ENCODE data around the gene ZNFX1. TPM values are rescaled to one million over a fixed set of nuclear protein-coding genes. Genes with fewer than 3 reads are reported as not detected.

The ZNFX1 gene
- polyA plus RNA-seq (2012; ENCODE audit: insufficient read length, low read depth), result 10.3 TPM

- TF ChIP-seq POLR2AphosphoS5 (IDR thresholded peaks at IDR 0.05; ENCODE audit: low read depth, low read length) (peak; percentile 100), FOXP2 (optimal IDR thresholded peaks at IDR 0.05; ENCODE audit: borderline replicate concordance, extremely low read depth, extremely low read length, insufficient read depth) (peak; percentile 86), TAF1 (IDR thresholded peaks at IDR 0.05; ENCODE audit: borderline replicate concordance, insufficient read depth, low read length) (peak; percentile 100), SIN3A (IDR thresholded peaks at IDR 0.05; ENCODE audit: borderline replicate concordance, insufficient read depth, low read length) (peak; percentile 65)
- TF ChIP-seq, protein P1, sequence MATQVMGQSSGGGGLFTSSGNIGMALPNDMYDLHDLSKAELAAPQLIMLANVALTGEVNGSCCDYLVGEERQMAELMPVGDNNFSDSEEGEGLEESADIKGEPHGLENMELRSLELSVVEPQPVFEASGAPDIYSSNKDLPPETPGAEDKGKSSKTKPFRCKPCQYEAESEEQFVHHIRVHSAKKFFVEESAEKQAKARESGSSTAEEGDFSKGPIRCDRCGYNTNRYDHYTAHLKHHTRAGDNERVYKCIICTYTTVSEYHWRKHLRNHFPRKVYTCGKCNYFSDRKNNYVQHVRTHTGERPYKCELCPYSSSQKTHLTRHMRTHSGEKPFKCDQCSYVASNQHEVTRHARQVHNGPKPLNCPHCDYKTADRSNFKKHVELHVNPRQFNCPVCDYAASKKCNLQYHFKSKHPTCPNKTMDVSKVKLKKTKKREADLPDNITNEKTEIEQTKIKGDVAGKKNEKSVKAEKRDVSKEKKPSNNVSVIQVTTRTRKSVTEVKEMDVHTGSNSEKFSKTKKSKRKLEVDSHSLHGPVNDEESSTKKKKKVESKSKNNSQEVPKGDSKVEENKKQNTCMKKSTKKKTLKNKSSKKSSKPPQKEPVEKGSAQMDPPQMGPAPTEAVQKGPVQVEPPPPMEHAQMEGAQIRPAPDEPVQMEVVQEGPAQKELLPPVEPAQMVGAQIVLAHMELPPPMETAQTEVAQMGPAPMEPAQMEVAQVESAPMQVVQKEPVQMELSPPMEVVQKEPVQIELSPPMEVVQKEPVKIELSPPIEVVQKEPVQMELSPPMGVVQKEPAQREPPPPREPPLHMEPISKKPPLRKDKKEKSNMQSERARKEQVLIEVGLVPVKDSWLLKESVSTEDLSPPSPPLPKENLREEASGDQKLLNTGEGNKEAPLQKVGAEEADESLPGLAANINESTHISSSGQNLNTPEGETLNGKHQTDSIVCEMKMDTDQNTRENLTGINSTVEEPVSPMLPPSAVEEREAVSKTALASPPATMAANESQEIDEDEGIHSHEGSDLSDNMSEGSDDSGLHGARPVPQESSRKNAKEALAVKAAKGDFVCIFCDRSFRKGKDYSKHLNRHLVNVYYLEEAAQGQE (IDR thresholded peaks at IDR 0.05; ENCODE audit: insufficient read depth in 1 of 2, low read depth in 2 of 2, low read length in 2 of 2), result peak; percentile 50 to 64; a peak in 2 of 4 replicates
Measured at GRCh38 chr20:49278036-49278817, at the start of gene ZNFX1. Gene ZNFX1, minus strand, starts transcription at chr20:49278057. Its CDS starts 2,218 bp downstream, at chr20:49275839.

DNA sequence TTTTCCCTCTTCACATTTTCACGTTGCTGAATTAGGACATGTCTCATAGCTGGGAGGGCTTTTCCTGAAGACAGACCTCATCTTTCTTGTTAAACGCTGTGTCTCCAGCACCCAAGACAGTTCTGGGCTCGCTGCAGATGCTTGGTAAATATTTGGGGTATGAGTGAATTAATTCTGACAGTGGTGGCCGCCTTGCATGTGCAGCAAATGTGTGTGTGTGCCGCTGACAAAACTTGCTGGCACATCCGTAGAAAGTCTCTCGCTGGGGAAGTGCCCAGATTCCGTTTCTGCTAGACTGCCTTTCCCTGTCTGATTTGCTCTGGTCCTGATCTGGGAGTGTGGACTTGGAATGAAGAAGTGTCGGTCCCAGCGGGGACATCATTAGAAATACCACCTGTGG lies 48.2 kb upstream of the ZNFX1 start:
- TF ChIP-seq FOXP2 (optimal IDR thresholded peaks at IDR 0.05; ENCODE audit: borderline replicate concordance, extremely low read depth, extremely low read length, insufficient read depth), result no peak
- TF ChIP-seq POLR2AphosphoS5 (IDR thresholded peaks at IDR 0.05; ENCODE audit: low read depth, low read length), result no peak
- TF ChIP-seq TAF1 (IDR thresholded peaks at IDR 0.05; ENCODE audit: borderline replicate concordance, insufficient read depth, low read length), result no peak
- TF ChIP-seq SIN3A (IDR thresholded peaks at IDR 0.05; ENCODE audit: borderline replicate concordance, insufficient read depth, low read length), result no peak
- TF ChIP-seq, protein P1 (IDR thresholded peaks at IDR 0.05; ENCODE audit: insufficient read depth in 1 of 2, low read depth in 2 of 2, low read length in 2 of 2), result no peak

DNA sequence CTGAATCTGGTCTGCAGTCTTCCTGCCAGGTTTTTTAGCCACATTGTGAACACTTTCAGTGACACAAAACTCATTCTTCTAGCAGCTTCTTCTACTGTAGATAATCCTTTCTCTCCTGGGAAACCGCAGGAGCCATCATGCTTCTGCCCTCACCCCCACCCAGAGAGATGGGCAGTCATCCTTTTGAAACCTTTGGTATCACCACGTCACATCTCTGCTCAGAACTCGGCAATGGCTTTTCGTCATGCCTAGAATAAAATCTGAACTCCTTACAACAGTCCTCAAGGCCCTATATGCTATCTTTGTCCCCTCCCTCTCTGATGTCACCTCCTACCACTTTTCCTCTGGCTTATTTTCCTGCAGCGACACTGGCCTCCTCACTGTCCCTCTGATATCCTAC lies 46.4 kb upstream of the ZNFX1 start:
- TF ChIP-seq POLR2AphosphoS5 (IDR thresholded peaks at IDR 0.05; ENCODE audit: low read depth, low read length) (no peak), SIN3A (IDR thresholded peaks at IDR 0.05; ENCODE audit: borderline replicate concordance, insufficient read depth, low read length) (no peak), FOXP2 (optimal IDR thresholded peaks at IDR 0.05; ENCODE audit: borderline replicate concordance, extremely low read depth, extremely low read length, insufficient read depth) (no peak), TAF1 (IDR thresholded peaks at IDR 0.05; ENCODE audit: borderline replicate concordance, insufficient read depth, low read length) (no peak)
- TF ChIP-seq, protein P1 (IDR thresholded peaks at IDR 0.05; ENCODE audit: insufficient read depth in 1 of 2, low read depth in 2 of 2, low read length in 2 of 2), result no peak

DNA sequence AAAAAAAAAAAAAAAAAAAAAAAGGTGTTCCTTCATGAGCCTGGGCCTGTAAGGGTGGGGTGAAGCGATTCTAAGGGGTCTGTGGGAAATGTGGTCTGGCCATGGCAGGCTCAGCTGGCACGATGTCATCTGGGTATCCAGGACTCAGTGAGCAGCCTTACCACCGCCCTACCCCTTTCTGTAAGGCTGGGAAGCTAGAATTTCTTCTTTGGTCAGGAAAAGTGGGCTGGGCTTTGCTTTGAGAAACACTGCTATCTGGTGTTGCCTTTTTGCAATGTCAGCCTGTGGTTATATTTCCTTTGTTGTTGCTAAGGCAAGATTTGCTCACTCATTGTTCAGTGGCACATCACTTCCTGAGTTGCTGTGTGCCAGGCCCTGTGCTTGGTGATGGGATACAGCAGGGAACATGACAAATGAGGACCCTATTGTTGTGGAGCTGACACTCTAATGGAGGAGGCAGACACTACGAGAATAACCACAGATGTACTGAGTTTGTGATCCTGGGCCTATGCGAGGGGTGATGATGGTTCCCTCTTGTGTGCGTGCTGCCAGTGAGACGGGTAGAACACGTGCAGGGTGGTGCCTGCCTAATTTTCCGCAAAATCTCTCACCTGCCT lies 45.9 kb upstream of the ZNFX1 start:
- no peak for TF ChIP-seq POLR2AphosphoS5 (IDR thresholded peaks at IDR 0.05; ENCODE audit: low read depth, low read length)
- TF ChIP-seq TAF1 (IDR thresholded peaks at IDR 0.05; ENCODE audit: borderline replicate concordance, insufficient read depth, low read length), result no peak
- no peak for TF ChIP-seq FOXP2 (optimal IDR thresholded peaks at IDR 0.05; ENCODE audit: borderline replicate concordance, extremely low read depth, extremely low read length, insufficient read depth)
- no peak for TF ChIP-seq SIN3A (IDR thresholded peaks at IDR 0.05; ENCODE audit: borderline replicate concordance, insufficient read depth, low read length)
- TF ChIP-seq, protein P1 (IDR thresholded peaks at IDR 0.05; ENCODE audit: insufficient read depth in 1 of 2, low read depth in 2 of 2, low read length in 2 of 2), result no peak

Measured in PFSK-1 (cell line).